Right renal pelvis (tissue), 4 donors: ENCODE measurements around the gene OR52H1. TPM values are rescaled to one million over a fixed set of nuclear protein-coding genes. Genes with fewer than 3 reads are reported as not detected.

Experiments used
- DNase-seq, 4 donors: peaks; one replicate each; pipeline ENCODE4 v3.0.0-alpha.2; 2013; ENCODE audit warnings: low read depth in 4 of 4, low spot score in 3 of 4, missing footprints in 1 of 4
- polyA plus RNA-seq, 4 donors: library from polyadenylated mRNA; unstranded; fragments of 120-200 nt; gene quantifications; one replicate each; pipeline ENCODE4 v1.2.1, GENCODE V29; 2013; ENCODE audit not compliant: insufficient read length in 4 of 4

The OR52H1 gene
- polyA plus RNA-seq, 4 donors: not detected

GRCh38 chr11:5536482-5536881 lies 11.9 kb downstream of the OR52H1 start:
- no peak for DNase-seq

DNA sequence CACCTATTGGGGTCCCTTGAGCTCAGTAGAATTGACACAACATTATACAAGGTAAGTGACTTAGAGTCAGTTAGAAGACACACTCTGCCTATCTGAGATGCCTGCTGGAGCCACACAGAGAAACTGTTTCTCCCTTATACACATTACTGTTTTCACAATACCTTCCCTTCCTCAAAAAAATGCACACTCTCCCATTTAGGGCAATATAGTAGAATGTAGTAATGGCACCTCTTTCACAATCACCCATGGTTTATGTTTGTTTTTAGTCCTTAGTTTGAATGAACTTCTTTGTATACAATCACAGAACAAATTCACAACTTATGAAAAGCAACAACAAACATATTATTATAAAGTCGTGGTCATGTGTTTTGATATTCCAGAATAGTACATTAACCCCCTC lies 14.3 kb downstream of the OR52H1 start:
- DNase-seq: no peak

DNA sequence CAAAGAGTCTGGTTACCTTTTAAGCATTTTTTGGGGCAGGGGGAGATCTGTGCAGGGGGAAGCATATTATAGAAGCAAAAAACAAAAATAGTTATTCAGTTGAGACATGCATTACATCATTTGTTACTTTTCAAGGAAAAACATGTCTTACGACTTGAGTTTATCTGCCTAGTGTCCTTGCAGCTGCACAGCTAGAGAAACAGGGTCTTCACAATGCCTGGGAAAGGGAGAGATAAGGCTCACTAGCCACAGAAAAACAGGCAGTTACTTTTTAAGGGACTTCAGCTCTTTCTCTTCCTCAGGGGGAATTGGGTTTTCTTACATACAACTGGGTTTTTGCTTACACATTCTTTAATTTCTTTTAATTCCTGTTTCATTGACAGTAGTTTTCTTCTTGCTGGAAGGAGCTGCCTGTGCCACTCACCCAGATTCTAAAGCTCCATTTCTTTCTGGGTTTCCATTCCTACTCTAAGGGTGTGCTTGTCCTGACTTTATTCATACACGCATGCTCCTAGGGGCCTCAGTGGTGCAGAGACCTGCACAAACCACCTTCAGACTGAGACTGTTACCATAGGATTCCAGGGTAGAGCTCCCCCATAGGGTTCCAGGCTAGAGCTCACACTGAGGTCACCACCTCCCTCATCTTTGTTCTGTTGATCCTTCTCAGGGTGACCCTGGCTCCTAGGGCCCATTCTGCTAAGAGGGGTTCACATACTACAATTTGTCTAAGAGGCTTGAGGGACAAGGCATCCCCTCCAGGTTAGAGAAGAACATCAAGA lies 17.1 kb downstream of the OR52H1 start:
- DNase-seq: no peak

DNA sequence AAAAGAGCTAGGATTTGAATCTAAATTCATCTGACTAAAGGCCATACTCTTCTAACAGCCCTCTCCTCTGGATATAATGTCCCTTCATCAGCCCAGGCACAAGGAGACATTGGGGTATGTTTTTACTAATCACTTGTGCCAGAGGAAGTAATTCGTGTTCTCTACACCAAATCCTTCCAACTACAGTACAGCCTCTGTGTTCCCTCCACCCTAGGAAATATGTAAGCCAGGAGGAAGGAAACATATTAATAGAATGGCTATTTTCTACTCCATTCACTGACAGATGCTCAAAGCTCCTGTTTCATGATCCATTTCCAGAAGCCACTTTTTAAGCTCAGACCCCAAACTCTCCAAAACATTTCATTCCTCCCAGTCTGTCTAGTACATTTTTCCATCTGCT lies 19.8 kb downstream of the OR52H1 start:
- DNase-seq: no peak

- DNase-seq: no peak
These were observed 20.6 kb downstream of the OR52H1 start for GRCh38 chr11:5527716-5528115.

GRCh38 chr11:5524756-5525155 lies 23.6 kb downstream of the OR52H1 start:
- no peak for DNase-seq

DNA sequence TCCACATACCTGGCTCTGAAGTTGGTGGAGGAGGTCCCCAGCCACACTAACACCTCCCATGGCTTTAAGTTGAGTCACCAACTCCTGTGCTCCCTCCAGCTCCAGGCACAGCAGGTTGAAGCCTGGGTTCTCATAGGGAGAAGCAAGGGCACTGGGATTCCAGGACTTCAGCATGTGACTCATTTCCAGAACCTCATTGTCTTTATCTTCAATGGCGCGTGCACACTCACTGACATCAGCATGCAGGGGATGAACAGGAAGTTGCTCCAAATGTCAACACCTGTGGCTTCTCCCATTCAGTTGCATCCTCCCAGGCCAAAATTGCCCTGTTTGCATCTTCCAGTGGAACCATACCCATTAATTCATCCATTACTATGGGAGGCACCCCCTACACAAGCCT lies 26.0 kb downstream of the OR52H1 start:
- no peak for DNase-seq

DNA sequence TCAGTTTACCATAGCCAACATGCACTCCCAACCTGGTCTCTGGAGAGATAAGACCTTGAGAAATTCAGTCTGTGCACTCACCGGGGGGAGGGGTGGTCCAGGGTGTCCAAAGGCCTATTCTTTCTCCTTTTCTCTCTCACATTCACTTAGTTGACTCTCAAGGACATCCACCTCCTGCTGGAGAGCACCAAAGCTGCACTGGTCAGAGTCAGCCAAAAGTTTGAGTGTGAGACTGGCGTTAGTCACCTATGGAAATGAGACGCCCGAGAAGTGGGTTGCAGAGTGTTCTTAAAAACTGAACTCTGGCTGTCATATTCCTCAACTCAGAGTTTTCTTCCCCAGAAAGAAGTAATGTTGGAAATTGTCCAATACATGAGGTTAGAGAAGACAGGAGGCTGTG lies 26.8 kb downstream of the OR52H1 start:
- no peak for DNase-seq

DNA sequence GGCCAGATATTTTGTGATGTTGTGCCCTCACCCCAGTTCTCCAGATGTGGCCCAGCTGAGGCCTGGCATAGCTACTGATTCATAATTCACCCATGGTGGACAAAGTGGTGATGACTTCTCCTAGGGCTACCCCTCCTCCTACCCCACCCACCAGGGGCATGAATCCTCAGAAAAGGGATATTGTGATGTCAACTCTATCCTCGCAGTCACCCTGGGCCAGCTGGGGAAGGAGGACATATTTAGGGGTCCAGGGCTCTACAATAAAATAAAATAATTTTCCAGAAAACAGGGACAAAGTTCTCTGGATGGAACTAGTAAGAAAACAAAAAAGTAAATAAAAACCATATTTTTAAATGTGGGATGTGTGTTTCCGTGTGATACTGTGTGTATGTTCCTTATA lies 31.7 kb downstream of the OR52H1 start, which contains the start of gene UBQLNL:
UBQLNL (minus strand) TSS at position 101 of the 400 bp plus-strand sequence. CDS start 258 bp downstream, outside the sequence.
- DNase-seq: no peak

DNA sequence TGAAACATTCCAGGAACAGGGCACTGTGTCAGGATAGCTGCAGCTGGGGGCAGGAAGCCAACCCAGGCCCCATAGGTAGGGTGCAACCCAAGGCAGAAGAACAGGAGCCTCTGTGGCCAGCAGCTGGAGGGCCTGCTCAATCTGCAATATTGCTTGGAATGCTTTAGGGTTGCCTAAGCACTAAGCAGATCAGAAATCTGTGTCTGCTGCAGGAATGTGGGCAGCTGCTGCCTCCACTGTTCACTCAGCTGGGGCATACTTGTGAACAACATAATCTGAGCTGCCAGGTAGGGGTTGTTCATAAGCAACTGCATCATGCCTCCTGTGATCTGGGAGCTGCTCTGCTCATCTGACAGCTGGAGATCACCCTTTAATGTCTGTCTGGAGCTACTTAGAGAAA lies 33.5 kb downstream of the OR52H1 start:
- DNase-seq: no peak

GRCh38 chr11:5509803-5510202 lies 38.5 kb downstream of the OR52H1 start, which contains the start of gene UBQLN3:
TSS of gene UBQLN3 (minus strand) at chr11:5509957. CDS start at chr11:5509558, 399 bp downstream.
- no peak for DNase-seq

- no peak for DNase-seq
These were observed 39.7 kb downstream of the OR52H1 start for GRCh38 chr11:5508605-5509004.

GRCh38 chr11:5507933-5508305 lies 40.4 kb downstream of the OR52H1 start:
- DNase-seq: no peak

GRCh38 chr11:5507177-5507932 lies 41.0 kb downstream of the OR52H1 start:
- no peak for DNase-seq

DNA sequence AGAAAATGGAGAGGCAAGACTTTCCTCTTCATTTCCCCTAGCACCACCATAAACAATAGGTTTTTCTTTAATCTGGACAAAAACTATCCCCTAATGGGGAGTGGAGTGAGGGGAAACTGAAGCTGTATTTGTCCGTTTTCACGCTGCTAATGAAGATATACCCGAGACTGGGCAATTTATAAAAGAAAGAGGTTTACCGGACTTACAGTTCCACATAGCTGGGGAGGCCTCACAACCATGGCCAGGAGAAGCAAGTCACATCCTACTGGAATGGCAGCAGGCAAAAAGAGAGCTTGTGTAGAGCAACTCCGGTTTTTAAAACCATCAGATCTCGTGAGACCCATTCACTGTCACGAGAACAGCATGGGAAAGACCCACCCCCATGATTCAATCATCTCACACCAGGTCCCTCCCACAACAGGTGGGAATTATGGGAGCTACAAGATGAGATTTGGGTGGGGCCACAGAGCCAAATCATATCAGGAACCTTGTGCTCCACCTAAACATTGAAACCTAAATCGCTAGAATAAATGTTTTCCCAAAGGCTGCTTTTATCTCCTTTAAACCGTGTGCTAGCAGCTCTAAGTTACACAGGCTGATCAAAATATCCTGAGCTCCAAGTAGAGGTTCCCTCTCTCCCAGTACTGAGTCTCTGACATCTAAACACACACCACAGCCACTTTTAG lies 42.8 kb downstream of the OR52H1 start:
- DNase-seq: no peak

- DNase-seq: peak in 2 of 4 donors; percentile 8 to 13
These were observed 43.9 kb downstream of the OR52H1 start for GRCh38 chr11:5504403-5504921.

GRCh38 chr11:5500393-5500801 lies 47.9 kb downstream of the OR52H1 start:
- no peak for DNase-seq

DNA sequence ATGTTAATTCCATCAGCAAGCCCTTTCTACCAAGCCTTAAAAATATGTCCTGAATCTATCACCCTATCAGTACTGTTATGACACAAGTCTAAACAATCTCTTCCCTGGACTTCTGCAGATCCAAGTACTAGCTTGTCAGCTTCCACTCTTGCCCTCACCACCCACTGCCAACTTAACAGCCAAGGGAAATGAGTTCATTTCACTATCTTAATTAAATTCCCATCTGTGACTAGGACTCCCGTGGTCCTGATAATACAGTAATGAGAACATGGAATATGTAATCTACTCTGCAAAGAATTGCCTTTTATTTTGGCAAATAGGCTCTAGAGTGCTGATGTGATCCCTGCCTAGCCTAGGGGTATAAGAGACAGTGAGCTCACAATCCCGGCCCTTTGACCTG lies 48.7 kb downstream of the OR52H1 start:
- no peak for DNase-seq
